Naive thymus-derived CD8-positive, alpha-beta T cell (primary cell): ENCODE data around the gene ABCD3. TPM values are rescaled to one million over a fixed set of nuclear protein-coding genes. Genes with fewer than 3 reads are reported as not detected.

Experiments used
- polyA plus RNA-seq, 3 donors: library from polyadenylated mRNA; unstranded; fragments of 300-500 nt; fragmentation: Illumina TruSeq; gene quantifications; one replicate each; pipeline ENCODE4 v1.2.3, GENCODE V29; 2021
- total RNA-seq, 8 experiments: library from RNA in 2 of 8; stranded (reverse) in 2 of 8; gene quantifications; one replicate each; pipeline ENCODE4 v1.2.3 and lab custom pipeline; 2021 to 2026

Gene ABCD3
- total and polyA plus RNA-seq, 5 experiments from 2014 or later, result 27.3 to 32.9 (median 27.7) TPM

Other genes starting within 250 kb of the ABCD3 start
- gene ARHGAP29, start 180.8 kb upstream of the ABCD3 start, total RNA-seq, result not detected
- not detected for gene ARHGAP29, start 180.8 kb upstream of the ABCD3 start, polyA plus RNA-seq
- gene F3, start 123.4 kb downstream of the ABCD3 start, total RNA-seq, result not detected
- not detected for gene F3, start 123.4 kb downstream of the ABCD3 start, polyA plus RNA-seq